ENCODE data around the gene RASSF1. TPM values are rescaled to one million over a fixed set of nuclear protein-coding genes. Genes with fewer than 3 reads are reported as not detected.

RASSF1 gene
- total RNA-seq, 5 donors from 2014 or later (not counting 1 experiment from before 2014, with no cell fraction given): 73.2 to 153 (median 79.6) TPM

DNA sequence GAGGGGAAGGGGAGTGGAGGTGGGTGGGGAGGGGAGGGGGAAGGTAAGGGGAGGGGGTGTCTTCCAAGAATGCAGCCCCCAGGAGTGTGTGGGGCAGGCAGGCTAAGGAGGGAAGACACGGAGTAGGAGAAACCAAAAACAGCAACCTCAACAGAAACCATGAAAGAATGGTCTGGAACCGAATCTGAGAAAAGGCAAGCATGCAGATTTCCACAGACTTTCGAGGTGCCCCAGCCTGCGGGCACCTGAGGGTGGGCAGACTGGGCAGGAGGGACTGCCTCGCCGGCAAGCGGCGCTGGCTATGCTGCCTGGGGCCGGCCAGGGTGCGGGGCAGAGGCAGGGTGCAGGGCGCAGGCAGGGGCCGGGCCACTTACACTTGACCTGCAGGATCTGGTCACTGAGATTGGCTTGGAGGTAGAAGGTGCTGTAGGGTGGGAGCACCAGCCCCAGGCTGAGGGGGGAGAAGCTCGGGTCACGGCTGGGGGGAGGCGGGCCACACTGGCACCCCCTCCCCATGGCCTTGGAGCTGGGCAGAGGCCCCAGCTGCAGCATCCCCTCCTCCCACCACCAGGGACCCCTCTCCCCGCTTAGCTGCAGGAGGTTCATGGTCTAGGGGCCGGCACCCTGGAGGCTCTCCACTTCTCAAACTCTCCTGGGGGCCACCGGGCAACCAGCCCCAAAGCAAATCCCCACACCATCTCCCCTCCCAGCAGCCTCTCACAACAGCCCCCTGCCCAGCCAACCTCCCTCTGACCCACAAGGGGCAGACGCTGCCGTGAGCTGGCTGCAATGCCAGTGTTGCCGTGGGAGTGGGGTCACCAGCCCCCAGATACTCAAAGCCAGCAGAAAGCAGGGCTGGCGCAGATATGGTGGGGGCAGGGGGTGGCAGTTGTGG is 34.0 kb upstream of the RASSF1 start:
- H3K4me3 Mint-ChIP-seq: no peak overlapping the region
- no peak overlapping the region for H3K27ac Mint-ChIP-seq
- no peaks in the 10 kb centered on the region for H3K27me3 Mint-ChIP-seq
- H3K4me1 ChIP-seq (ENCODE audit: control insufficient read depth in 1 of 2, extremely low read depth in 1 of 2, insufficient read depth in 2 of 2, low read length in 2 of 2): peaks cover 3 to 10% of the 10 kb centered on the region in 2 experiments
- 73% methylated on average over 17 of the region's 22 CpGs for WGBS (ENCODE audit: insufficient coverage)
- H3K36me3 Mint-ChIP-seq: no peaks in the 10 kb centered on the region
- no peaks in the 10 kb centered on the region for H3K9me3 Mint-ChIP-seq
- ChIA-PET POLR2A (no interaction called here), CTCF (no interaction called here)
- no peaks in the 10 kb centered on the region for H3K9me3 ChIP-seq
- ATAC-seq (replicated peaks in 1 of 4) (no peak), DNase-seq (no peak)
- no peak overlapping the region for H3K4me3 ChIP-seq (ENCODE audit: control insufficient read depth in 1 of 2, extremely low read depth in 1 of 2, low read length in 1 of 2)
- H3K27me3 ChIP-seq (replicated peaks in 1 of 2; ENCODE audit: control insufficient read depth in 2 of 2, extremely low read depth in 1 of 2, insufficient read depth in 2 of 2, low read length in 1 of 2): peaks cover 0 to 3% of the 10 kb centered on the region in 2 experiments
- H3K36me3 ChIP-seq (ENCODE audit: control insufficient read depth in 2 of 2, extremely low read depth in 1 of 2, insufficient read depth in 1 of 2, low read length in 1 of 2): no peaks in the 10 kb centered on the region
- no peak overlapping the region for H3K27ac ChIP-seq (ENCODE audit: low read length)
- peaks cover 4 to 21% (median 8%) of the 10 kb centered on the region in 3 donors for H3K4me1 Mint-ChIP-seq

DNA sequence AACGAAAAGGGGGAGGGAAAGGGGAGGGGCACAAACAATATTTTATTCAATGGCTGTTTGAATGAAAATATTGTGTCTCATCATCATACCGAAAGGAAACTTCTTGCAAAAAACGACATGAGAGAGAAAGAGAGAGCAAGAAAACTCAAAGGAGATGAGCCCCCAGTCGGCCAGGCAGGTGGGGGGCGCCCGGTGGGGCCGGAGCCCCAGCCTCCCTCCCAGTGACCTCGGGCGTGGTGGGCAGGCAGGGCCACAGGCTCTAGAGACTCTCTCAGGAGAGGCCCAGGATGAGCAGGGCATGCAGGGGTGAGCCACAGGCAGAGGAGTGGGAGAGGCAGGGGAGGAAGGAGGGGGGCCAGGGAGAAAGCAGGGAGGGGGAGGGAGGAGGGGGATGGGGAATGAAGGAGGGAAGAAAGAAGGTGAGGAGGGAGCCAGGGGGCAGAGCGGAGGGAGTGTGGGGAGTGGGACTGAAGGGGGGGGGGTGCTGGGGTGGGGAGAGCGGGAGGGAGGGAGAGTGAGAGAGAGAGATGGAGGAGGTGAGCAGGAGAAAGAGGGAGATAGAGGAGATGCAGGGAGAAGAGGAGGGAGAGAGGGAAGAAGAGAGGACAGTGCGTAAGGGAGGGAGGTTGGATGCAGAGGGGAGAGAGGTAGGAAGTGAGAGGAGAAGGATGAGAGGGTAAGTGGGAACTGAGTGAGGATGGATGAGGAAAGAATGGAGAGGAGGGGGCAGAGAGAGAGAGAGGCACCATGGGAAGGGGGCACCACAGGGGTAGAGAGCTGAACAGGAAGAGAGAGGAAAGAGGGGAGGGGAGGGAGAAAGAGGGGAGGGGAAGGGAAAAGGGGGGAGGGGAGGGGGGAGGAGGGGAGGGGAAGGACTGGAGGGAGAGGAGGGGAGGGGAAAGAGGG is 32.8 kb upstream of the RASSF1 start:
- Mint-ChIP-seq H3K27me3 (no peaks in the 10 kb centered on the region), H3K9me3 (no peaks in the 10 kb centered on the region), H3K4me3 (no peak overlapping the region), H3K27ac (no peak overlapping the region), H3K4me1 (peaks cover 4 to 21% (median 12%) of the 10 kb centered on the region in 3 donors), H3K36me3 (no peaks in the 10 kb centered on the region)
- Histone ChIP-seq H3K36me3 (ENCODE audit: control insufficient read depth in 2 of 2, extremely low read depth in 1 of 2, insufficient read depth in 1 of 2, low read length in 1 of 2) (no peaks in the 10 kb centered on the region), H3K4me3 (ENCODE audit: control insufficient read depth in 1 of 2, extremely low read depth in 1 of 2, low read length in 1 of 2) (no peak overlapping the region), H3K4me1 (ENCODE audit: control insufficient read depth in 1 of 2, extremely low read depth in 1 of 2, insufficient read depth in 2 of 2, low read length in 2 of 2) (peaks cover 3 to 10% of the 10 kb centered on the region in 2 experiments), H3K27ac (ENCODE audit: low read length) (no peak overlapping the region), H3K9me3 (no peaks in the 10 kb centered on the region), H3K27me3 (replicated peaks in 1 of 2; ENCODE audit: control insufficient read depth in 2 of 2, extremely low read depth in 1 of 2, insufficient read depth in 2 of 2, low read length in 1 of 2) (peaks cover 0 to 3% of the 10 kb centered on the region in 2 experiments)
- POLR2A ChIA-PET: no interaction called here
- DNase-seq (no peak), ATAC-seq (replicated peaks in 1 of 4) (no peak)
- WGBS (ENCODE audit: insufficient coverage): 79% methylated on average over 8 of the region's 12 CpGs
- CTCF ChIA-PET: no interaction called here

DNA sequence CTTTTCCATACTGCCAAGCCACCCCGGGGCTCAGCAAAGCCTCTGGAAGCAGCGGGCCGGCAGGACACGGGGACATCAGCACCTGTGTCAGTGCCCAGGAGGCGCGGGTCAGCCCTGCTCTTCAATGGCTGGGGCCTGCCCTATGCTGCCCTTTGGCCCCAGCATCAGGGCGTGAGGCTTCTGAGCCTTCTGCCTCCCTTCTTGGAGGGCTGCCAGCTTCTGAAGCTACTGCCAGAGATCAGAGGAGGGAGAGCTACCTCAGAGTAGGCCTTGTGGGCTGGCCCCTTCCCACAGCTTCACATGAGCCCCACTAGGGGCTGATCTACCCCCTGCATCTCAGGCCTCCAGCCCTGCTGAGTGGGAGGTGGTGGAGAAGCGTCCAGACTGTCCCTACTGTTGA is 31.7 kb upstream of the RASSF1 start:
- peak overlapping the region in 1 of 3 donors; percentile 52 for H3K4me3 Mint-ChIP-seq
- H3K9me3 Mint-ChIP-seq: no peaks in the 10 kb centered on the region
- peak in 6 of 35 experiments; percentile 20 to 28 (median 24) for DNase-seq
- H3K4me1 Mint-ChIP-seq: peaks cover 5 to 22% (median 18%) of the 10 kb centered on the region in 3 donors
- peak in 1 of 4 experiments; percentile 63 for ATAC-seq (replicated peaks in 1 of 4)
- Histone ChIP-seq H3K4me1 (ENCODE audit: control insufficient read depth in 1 of 2, extremely low read depth in 1 of 2, insufficient read depth in 2 of 2, low read length in 2 of 2) (peaks cover 4 to 11% of the 10 kb centered on the region in 2 experiments), H3K36me3 (ENCODE audit: control insufficient read depth in 2 of 2, extremely low read depth in 1 of 2, insufficient read depth in 1 of 2, low read length in 1 of 2) (peaks cover 0 to 3% of the 10 kb centered on the region in 2 donors), H3K9me3 (no peaks in the 10 kb centered on the region), H3K27me3 (replicated peaks in 1 of 2; ENCODE audit: control insufficient read depth in 2 of 2, extremely low read depth in 1 of 2, insufficient read depth in 2 of 2, low read length in 1 of 2) (peaks cover 0 to 3% of the 10 kb centered on the region in 2 experiments), H3K4me3 (ENCODE audit: control insufficient read depth in 1 of 2, extremely low read depth in 1 of 2, low read length in 1 of 2) (no peak overlapping the region), H3K27ac (ENCODE audit: low read length) (no peak overlapping the region)
- POLR2A ChIA-PET: no interaction called here
- H3K36me3 Mint-ChIP-seq: no peaks in the 10 kb centered on the region
- CTCF ChIA-PET: interaction anchor here in 1 of 2 donors (0.5 kb wide), 1 partner anchor 1501 kb away, joined by 3 read pairs; no protein-coding TSS in a partner anchor
- H3K27ac Mint-ChIP-seq: no peak overlapping the region
- no peaks in the 10 kb centered on the region for H3K27me3 Mint-ChIP-seq
- 84% methylated on average over 7 of the region's 8 CpGs for WGBS (ENCODE audit: insufficient coverage)

DNA sequence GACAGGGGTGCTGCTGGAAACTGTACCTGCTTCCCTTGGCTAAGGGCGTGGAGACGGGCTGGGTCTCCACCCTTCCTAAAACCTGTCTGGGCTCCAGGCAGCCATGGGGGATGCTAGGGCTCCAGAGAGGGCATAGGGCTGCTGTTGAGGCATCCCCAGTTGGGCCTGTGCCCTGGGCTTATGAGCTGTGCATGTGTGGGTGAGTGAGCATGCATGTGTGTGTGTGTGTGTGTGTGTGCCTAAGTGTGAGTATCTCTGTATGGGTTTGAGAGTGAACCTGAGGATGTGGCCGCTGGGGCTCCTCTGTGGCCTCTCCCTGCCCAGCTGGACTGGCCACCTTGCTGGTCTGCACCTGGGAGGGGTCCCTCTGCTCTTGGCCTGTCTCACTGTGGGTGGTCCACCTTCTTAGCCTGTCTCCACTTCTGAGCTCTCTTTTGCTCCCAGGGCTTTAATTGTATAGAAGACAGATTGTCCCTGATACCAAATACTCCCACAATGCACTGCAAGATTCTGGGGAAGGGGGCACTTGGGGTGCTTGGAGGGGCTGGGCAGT is 30.6 kb upstream of the RASSF1 start:
- H3K27ac ChIP-seq (ENCODE audit: low read length): no peak overlapping the region
- H3K27me3 Mint-ChIP-seq: no peaks in the 10 kb centered on the region
- H3K27me3 ChIP-seq (replicated peaks in 1 of 2; ENCODE audit: control insufficient read depth in 2 of 2, extremely low read depth in 1 of 2, insufficient read depth in 2 of 2, low read length in 1 of 2): peaks cover 0 to 3% of the 10 kb centered on the region in 2 experiments
- H3K36me3 Mint-ChIP-seq: no peaks in the 10 kb centered on the region
- no peak overlapping the region for H3K4me3 ChIP-seq (ENCODE audit: control insufficient read depth in 1 of 2, extremely low read depth in 1 of 2, low read length in 1 of 2)
- POLR2A ChIA-PET: no interaction called here
- 70% methylated on average over 2 of the region's 3 CpGs for WGBS (ENCODE audit: insufficient coverage)
- H3K9me3 ChIP-seq: no peaks in the 10 kb centered on the region
- H3K36me3 ChIP-seq (ENCODE audit: control insufficient read depth in 2 of 2, extremely low read depth in 1 of 2, insufficient read depth in 1 of 2, low read length in 1 of 2): peaks cover 0 to 4% of the 10 kb centered on the region in 2 donors
- ATAC-seq (replicated peaks in 1 of 4): no peak
- no peak overlapping the region for H3K4me3 Mint-ChIP-seq
- H3K4me1 ChIP-seq (ENCODE audit: control insufficient read depth in 1 of 2, extremely low read depth in 1 of 2, insufficient read depth in 2 of 2, low read length in 2 of 2): peaks cover 8 to 22% of the 10 kb centered on the region in 2 experiments
- peaks cover 15 to 28% (median 27%) of the 10 kb centered on the region in 3 donors for H3K4me1 Mint-ChIP-seq
- no peaks in the 10 kb centered on the region for H3K9me3 Mint-ChIP-seq
- no peak for DNase-seq
- CTCF ChIA-PET: no interaction called here
- H3K27ac Mint-ChIP-seq: no peak overlapping the region

DNA sequence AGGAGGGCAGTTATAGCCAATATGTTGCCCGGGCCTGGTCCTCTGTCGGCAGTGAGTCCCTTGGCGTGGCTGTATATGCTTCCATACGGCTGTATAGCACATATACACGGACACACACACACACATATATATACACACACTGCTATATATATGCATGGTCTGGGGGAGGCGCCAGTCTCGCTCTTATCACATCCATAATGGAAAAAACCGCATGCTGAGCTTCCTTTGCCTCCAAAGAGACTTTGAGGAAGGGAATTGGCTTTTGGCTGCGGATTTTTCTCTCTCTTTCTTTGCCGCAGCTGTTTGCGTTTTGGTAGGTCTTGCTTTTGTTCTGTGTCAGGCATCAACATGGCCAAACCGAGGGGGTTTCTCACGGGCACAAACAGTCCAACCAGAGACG is 30.0 kb upstream of the RASSF1 start:
- CTCF ChIA-PET: no interaction called here
- Mint-ChIP-seq H3K36me3 (no peaks in the 10 kb centered on the region), H3K4me3 (no peak overlapping the region), H3K27ac (no peak overlapping the region), H3K4me1 (peaks cover 20 to 35% (median 33%) of the 10 kb centered on the region in 3 donors), H3K27me3 (no peaks in the 10 kb centered on the region), H3K9me3 (no peaks in the 10 kb centered on the region)
- peaks cover 0 to 4% of the 10 kb centered on the region in 2 donors for H3K36me3 ChIP-seq (ENCODE audit: control insufficient read depth in 2 of 2, extremely low read depth in 1 of 2, insufficient read depth in 1 of 2, low read length in 1 of 2)
- 96% methylated on average over 7 of the region's 14 CpGs for whole genome bisulfite sequencing (ENCODE audit: insufficient coverage)
- H3K9me3 ChIP-seq: no peaks in the 10 kb centered on the region
- no peak overlapping the region for H3K4me3 ChIP-seq (ENCODE audit: control insufficient read depth in 1 of 2, extremely low read depth in 1 of 2, low read length in 1 of 2)
- POLR2A ChIA-PET: no interaction called here
- peaks cover 0 to 3% of the 10 kb centered on the region in 2 experiments for H3K27me3 ChIP-seq (replicated peaks in 1 of 2; ENCODE audit: control insufficient read depth in 2 of 2, extremely low read depth in 1 of 2, insufficient read depth in 2 of 2, low read length in 1 of 2)
- peaks cover 14 to 28% of the 10 kb centered on the region in 2 experiments for H3K4me1 ChIP-seq (ENCODE audit: control insufficient read depth in 1 of 2, extremely low read depth in 1 of 2, insufficient read depth in 2 of 2, low read length in 2 of 2)
- ATAC-seq (replicated peaks in 1 of 4) (no peak), DNase-seq (no peak)
- no peak overlapping the region for H3K27ac ChIP-seq (ENCODE audit: low read length)
